ENCODE results near the gene RAB8B.
A peak's percentile ranks its signal among the peaks of the same experiment; 100 is the strongest.

Gene RAB8B

GRCh38 chr15:63274427-63274826 lies 85.0 kb downstream of the RAB8B start:
- ATAC-seq (ENCODE audit: low read depth), result no peak
- TF ChIP-seq, protein P1, sequence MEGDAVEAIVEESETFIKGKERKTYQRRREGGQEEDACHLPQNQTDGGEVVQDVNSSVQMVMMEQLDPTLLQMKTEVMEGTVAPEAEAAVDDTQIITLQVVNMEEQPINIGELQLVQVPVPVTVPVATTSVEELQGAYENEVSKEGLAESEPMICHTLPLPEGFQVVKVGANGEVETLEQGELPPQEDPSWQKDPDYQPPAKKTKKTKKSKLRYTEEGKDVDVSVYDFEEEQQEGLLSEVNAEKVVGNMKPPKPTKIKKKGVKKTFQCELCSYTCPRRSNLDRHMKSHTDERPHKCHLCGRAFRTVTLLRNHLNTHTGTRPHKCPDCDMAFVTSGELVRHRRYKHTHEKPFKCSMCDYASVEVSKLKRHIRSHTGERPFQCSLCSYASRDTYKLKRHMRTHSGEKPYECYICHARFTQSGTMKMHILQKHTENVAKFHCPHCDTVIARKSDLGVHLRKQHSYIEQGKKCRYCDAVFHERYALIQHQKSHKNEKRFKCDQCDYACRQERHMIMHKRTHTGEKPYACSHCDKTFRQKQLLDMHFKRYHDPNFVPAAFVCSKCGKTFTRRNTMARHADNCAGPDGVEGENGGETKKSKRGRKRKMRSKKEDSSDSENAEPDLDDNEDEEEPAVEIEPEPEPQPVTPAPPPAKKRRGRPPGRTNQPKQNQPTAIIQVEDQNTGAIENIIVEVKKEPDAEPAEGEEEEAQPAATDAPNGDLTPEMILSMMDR (IDR thresholded peaks at IDR 0.05; ENCODE audit: poor library complexity, severe bottlenecking), result no peak
- no peaks in the 10 kb centered on the region for H3K9me3 ChIP-seq (ENCODE audit: severe bottlenecking)
- no peak overlapping the region for H3K27ac ChIP-seq (ENCODE audit: poor library complexity, severe bottlenecking)
- H3K4me3 ChIP-seq (ENCODE audit: severe bottlenecking), result no peak overlapping the region
- DNase-seq (ENCODE audit: low spot score), result no peak
- peaks cover 10% of the 10 kb centered on the region for H3K4me1 ChIP-seq (ENCODE audit: insufficient read depth, poor library complexity, severe bottlenecking)
- H3K27me3 ChIP-seq (ENCODE audit: insufficient read depth, poor library complexity, severe bottlenecking), result no peaks in the 10 kb centered on the region
- no peaks in the 10 kb centered on the region; the same call in 1 of the 2 replicates for H3K36me3 ChIP-seq (ENCODE audit: low read depth)

DNA sequence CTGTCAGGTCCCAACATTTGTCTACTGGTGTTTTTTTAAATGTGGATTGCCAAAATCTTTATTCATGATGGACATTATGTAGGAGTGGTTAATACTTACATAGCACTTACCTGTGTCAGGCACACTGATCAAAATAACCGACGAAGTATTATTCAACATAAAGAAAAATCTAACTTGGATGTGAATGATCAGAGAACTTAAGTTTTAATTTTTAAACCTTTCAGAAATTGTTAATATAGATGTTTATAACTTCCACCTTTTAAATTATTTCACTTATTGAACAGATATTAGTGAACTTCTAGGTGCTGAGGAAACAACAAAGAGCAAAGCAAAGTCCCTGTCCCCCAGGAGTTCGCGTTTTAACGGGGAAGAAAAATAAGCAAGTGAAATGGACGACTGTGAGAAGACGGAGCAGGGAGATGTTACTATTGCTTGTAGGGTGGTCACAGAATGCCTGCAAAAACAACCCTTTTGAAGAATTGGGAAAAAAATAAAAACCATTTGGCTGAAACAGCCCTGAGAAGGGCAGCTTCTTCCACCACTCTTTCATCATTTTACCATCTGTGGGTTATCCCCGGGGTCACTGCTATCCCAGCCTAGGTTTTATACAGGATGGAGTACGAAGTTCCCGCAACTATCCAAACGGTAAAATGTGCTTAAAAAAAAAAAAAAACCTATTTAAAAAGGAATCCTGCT lies 87.1 kb downstream of the RAB8B start:
- DNase-seq (ENCODE audit: low spot score), result no peak
- H3K4me3 ChIP-seq (ENCODE audit: severe bottlenecking), result peak overlapping the region; percentile 70
- peak; percentile 15 for ATAC-seq (ENCODE audit: low read depth)
- TF ChIP-seq, protein P1 (IDR thresholded peaks at IDR 0.05; ENCODE audit: poor library complexity, severe bottlenecking), result no peak
- H3K9me3 ChIP-seq (ENCODE audit: severe bottlenecking), result no peaks in the 10 kb centered on the region
- H3K27ac ChIP-seq (ENCODE audit: poor library complexity, severe bottlenecking), result no peak overlapping the region
- peaks cover 10% of the 10 kb centered on the region for H3K4me1 ChIP-seq (ENCODE audit: insufficient read depth, poor library complexity, severe bottlenecking)
- H3K27me3 ChIP-seq (ENCODE audit: insufficient read depth, poor library complexity, severe bottlenecking), result no peaks in the 10 kb centered on the region
- no peaks in the 10 kb centered on the region; the same call in 1 of the 2 replicates for H3K36me3 ChIP-seq (ENCODE audit: low read depth)

DNA sequence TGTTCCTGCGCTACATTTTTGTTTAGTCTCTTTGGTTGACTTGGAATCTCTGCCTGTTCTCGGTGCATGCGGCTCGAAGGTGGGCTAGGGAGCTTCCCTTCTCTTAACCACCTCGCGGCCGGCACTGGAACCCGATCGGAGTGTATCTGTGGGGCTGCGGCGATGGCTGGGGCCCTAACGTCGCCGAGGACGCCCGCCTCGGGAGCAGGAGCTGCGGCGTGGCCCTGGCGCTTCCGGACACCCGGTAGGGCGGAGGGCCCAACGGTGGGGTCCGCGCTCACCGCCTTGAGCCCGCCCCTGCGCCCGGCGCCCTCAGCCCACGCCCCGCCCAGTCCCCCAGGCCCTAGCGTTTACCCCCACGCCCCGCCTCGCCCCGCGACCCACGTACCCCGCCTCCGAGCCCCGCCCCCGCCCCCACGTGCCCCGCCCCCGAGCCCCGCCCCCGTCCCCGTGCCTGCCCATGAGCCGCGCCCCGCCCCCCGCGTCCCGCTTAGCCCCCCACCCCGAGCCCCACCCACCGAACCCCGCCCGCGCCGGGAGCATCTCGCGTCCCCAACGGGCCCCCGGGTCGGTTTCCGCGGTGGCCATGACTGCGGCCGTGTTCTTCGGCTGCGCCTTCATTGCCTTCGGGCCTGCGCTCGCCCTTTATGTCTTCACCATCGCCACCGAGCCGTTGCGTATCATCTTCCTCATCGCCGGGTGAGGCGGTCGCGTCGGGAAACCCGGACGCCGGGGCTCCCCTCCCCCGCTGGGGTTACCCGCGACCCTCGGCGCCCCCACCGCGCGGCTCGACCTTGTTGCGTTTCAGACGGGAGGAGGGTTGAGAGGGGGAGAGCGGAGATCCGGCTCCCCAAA lies 87.9 kb downstream of the RAB8B start, which contains the start of gene APH1B:
Gene APH1B, plus strand, starts transcription at position 568 of the 855 bp plus-strand sequence. Its CDS starts 19 bp downstream, at position 587.
- TF ChIP-seq, protein P1 (IDR thresholded peaks at IDR 0.05; ENCODE audit: poor library complexity, severe bottlenecking), result no peak
- no peak within 1 kb of the TSS for H3K27ac ChIP-seq (ENCODE audit: poor library complexity, severe bottlenecking)
- H3K9me3 ChIP-seq (ENCODE audit: severe bottlenecking), result no peaks in the 10 kb centered on the region
- peak within 1 kb of the TSS; percentile 70 for H3K4me3 ChIP-seq (ENCODE audit: severe bottlenecking)
- DNase-seq (ENCODE audit: low spot score) (peak; percentile 82), ATAC-seq (ENCODE audit: low read depth) (peak; percentile 82)
- no peaks in the 10 kb centered on the region for H3K27me3 ChIP-seq (ENCODE audit: insufficient read depth, poor library complexity, severe bottlenecking)
- no peaks in the 10 kb centered on the region; the same call in 1 of the 2 replicates for H3K36me3 ChIP-seq (ENCODE audit: low read depth)
- peaks cover 10% of the 10 kb centered on the region for H3K4me1 ChIP-seq (ENCODE audit: insufficient read depth, poor library complexity, severe bottlenecking)

DNA sequence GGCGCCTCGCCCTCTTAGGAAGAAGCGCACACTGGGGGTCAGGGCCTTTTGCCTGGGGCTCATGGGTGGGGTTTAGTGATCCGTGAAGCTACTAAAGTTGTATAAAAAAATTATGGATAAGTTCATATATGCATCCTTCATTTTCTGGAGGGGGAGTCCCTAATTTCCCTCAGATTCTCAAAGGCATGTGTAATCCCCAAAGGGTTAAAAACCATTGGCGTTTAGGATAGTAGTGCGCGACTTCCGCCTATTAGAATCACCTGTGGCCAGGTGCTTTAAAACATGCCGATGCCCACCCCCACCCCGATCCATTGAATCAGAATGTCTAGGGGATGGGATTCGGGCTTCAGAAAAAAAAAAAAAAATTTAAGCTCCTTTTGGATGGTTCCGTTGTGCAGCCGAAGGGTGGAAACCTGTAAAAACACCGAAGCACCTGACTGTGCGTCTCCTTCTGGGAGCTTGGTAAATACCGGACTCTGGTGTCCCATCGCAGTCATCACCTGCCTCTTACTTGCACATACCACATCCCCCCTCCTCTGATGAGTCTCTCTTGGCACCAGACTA lies 88.6 kb downstream of the RAB8B start:
- H3K27ac ChIP-seq (ENCODE audit: poor library complexity, severe bottlenecking), result no peak overlapping the region
- ATAC-seq (ENCODE audit: low read depth) (peak; percentile 39; the same call in 1 of the 3 replicates), DNase-seq (ENCODE audit: low spot score) (no peak)
- H3K4me3 ChIP-seq (ENCODE audit: severe bottlenecking), result peak overlapping the region; percentile 70
- peaks cover 10% of the 10 kb centered on the region for H3K4me1 ChIP-seq (ENCODE audit: insufficient read depth, poor library complexity, severe bottlenecking)
- TF ChIP-seq, protein P1 (IDR thresholded peaks at IDR 0.05; ENCODE audit: poor library complexity, severe bottlenecking), result peak; percentile 20
- no peaks in the 10 kb centered on the region; the same call in 1 of the 2 replicates for H3K36me3 ChIP-seq (ENCODE audit: low read depth)
- H3K9me3 ChIP-seq (ENCODE audit: severe bottlenecking), result no peaks in the 10 kb centered on the region
- no peaks in the 10 kb centered on the region for H3K27me3 ChIP-seq (ENCODE audit: insufficient read depth, poor library complexity, severe bottlenecking)

Measured in RWPE2 (cell line).